K562 (cell line): ENCODE data around the gene SOST. TPM values are rescaled to one million over a fixed set of nuclear protein-coding genes. Genes with fewer than 3 reads are reported as not detected.
A peak's percentile ranks its signal among the peaks of the same experiment; 100 is the strongest.

Experiments used
- ATAC-seq: fragments of 200-7000 bp; cut with Tn5 transposase; 3 replicates; pipeline ENCODE4 v1.9.1; 2020; ENCODE audit warnings: moderate library complexity
- BruUV-seq: library from RNA; stranded (reverse); fragments of 400-500 nt; replicated peaks from 2 replicates; lab custom pipeline; 2021; lab: Mats Ljungman, UMichigan
- CTCF ChIA-PET: fragments of 300-600 bp; formaldehyde crosslinking; extraction: SDS; loops from one replicate; lab custom pipeline; 2021; ENCODE audit warnings: low intra/inter-chr PET ratio; lab: Yijun Ruan, JAX
- POLR2A ChIA-PET: fragments of 300-600, 350-650 bp; sonication (Branson Sonifier 250); formaldehyde crosslinking; extraction: SDS; loops from one replicate; lab custom pipeline; 2021; ENCODE audit warnings: antibody characterized with exemption, inconsistent platforms; lab: Yijun Ruan, JAX
- DNase-seq, 4 experiments: peaks; one replicate each; pipeline versions ENCODE4 v3.0.0 to v3.0.0-alpha.2; 2011 to 2018; ENCODE audit warnings: low spot score in 3 of 4, mixed read lengths in 3 of 4; ENCODE audit errors: extremely low read depth in 1 of 4
- FAIRE-seq: peaks from 2 replicates; lab custom pipeline; 2011; peaks lifted over from hg19 to GRCh38; lab: Jason Lieb, UNC
- H2AFZ ChIP-seq: 2 replicates; pipeline ENCODE4 v1.6.0; 2011; ENCODE audit warnings: low read depth, low read length, control low read depth, inconsistent platforms
- H3K27ac ChIP-seq: fragments of 200-600 bp; 3 replicates; pipeline ENCODE4 v1.8.0; 2011; ENCODE audit warnings: low read depth, mild to moderate bottlenecking, control low read depth, inconsistent platforms, low read length, moderate library complexity, mixed read lengths; ENCODE audit errors: extremely low read depth
- H3K27me3 ChIP-seq, 2 experiments: fragments of 300-600 bp in 1 of 2; 2 replicates in 1 of 2; 3 replicates in 1 of 2; pipeline versions ENCODE4 v1.6.0 to v1.8.0; 2011; ENCODE audit warnings: inconsistent platforms in 2 of 2, low read length in 2 of 2, mild to moderate bottlenecking in 1 of 2, mixed read lengths in 1 of 2, moderate library complexity in 1 of 2; ENCODE audit not compliant: control insufficient read depth in 2 of 2, insufficient read depth in 2 of 2
- H3K36me3 ChIP-seq: fragments of 300-600 bp; 3 replicates; pipeline ENCODE4 v1.8.0; 2011; ENCODE audit warnings: mild to moderate bottlenecking, low read length, inconsistent platforms; ENCODE audit not compliant: control insufficient read depth, insufficient read depth
- H3K4me1 ChIP-seq, 2 experiments: fragments of 200-600 bp in 1 of 2; replicated peaks in 1 of 2; 2 replicates in 1 of 2; 3 replicates in 1 of 2; pipeline versions ENCODE4 v1.5.1 to v1.8.0; 2011; ENCODE audit warnings: inconsistent platforms in 2 of 2, low read length in 2 of 2, mild to moderate bottlenecking in 1 of 2, mixed read lengths in 1 of 2, moderate library complexity in 1 of 2; ENCODE audit not compliant: control insufficient read depth in 2 of 2, insufficient read depth in 2 of 2
- H3K4me2 ChIP-seq: 2 replicates; pipeline ENCODE4 v1.6.1; 2011; ENCODE audit warnings: low read length, control low read depth, inconsistent platforms, mixed read lengths; ENCODE audit not compliant: insufficient read depth
- H3K4me3 ChIP-seq: fragments of 200-600 bp; sonication (generic), shearing (Covaris generic); 2 replicates; pipeline ENCODE4 v1.5.1; 2016; ENCODE audit warnings: control low read depth, inconsistent platforms
- H3K79me2 ChIP-seq: fragments of 200-600 bp; 3 replicates; pipeline ENCODE4 v1.8.0; 2011; ENCODE audit warnings: low read length, inconsistent platforms; ENCODE audit not compliant: control insufficient read depth, insufficient read depth
- H3K9ac ChIP-seq, 2 experiments: 2 replicates each; pipeline versions ENCODE4 v1.6.0 to v1.6.1; 2011; ENCODE audit warnings: low read depth in 2 of 2, low read length in 2 of 2, control low read depth in 1 of 2, inconsistent platforms in 1 of 2, mild to moderate bottlenecking in 1 of 2, mixed read lengths in 1 of 2; ENCODE audit not compliant: insufficient read depth in 1 of 2
- H3K9me1 ChIP-seq: one replicate; pipeline ENCODE4 v1.6.0; 2011; ENCODE audit warnings: inconsistent platforms, mild to moderate bottlenecking, low read length, moderate library complexity; ENCODE audit not compliant: control insufficient read depth, insufficient read depth
- H3K9me3 ChIP-seq: replicated peaks from 2 replicates; pipeline ENCODE4 v1.5.1; 2011; ENCODE audit warnings: low read depth, low read length, inconsistent platforms; ENCODE audit not compliant: control insufficient read depth, insufficient read depth
- H4K20me1 ChIP-seq: replicated peaks from 2 replicates; pipeline ENCODE4 v1.6.1; 2011; ENCODE audit warnings: low read length, inconsistent platforms, mixed read lengths; ENCODE audit not compliant: control insufficient read depth, insufficient read depth
- BHLHE40 ChIP-seq: IDR thresholded peaks from 2 replicates; pipeline ENCODE4 v1.6.1; 2011; ENCODE audit warnings: low read length, improper control_type of control experiment
- CEBPZ ChIP-seq: fragments of 150-350 bp; IDR thresholded peaks from 2 replicates; pipeline ENCODE4 v1.6.1; 2014; ENCODE audit warnings: low read depth, mild to moderate bottlenecking, low read length, borderline replicate concordance
- EHMT2 ChIP-seq: fragments of 450-650 bp; IDR thresholded peaks from 2 replicates; pipeline ENCODE4 v1.6.1; 2018; ENCODE audit warnings: antibody characterized with exemption
- ESRRB ChIP-seq: fragments of 250-450 bp; sonication (Bioruptor Pico); IDR thresholded peaks from 2 replicates; pipeline ENCODE4 v1.5.0; 2020; ENCODE audit warnings: mild to moderate bottlenecking, moderate library complexity, borderline replicate concordance
- HMGN3 ChIP-seq: IDR thresholded peaks from 2 replicates; pipeline ENCODE4 v1.6.1; 2011; ENCODE audit warnings: borderline replicate concordance, low read depth, mild to moderate bottlenecking, mixed read lengths, low read length; ENCODE audit not compliant: insufficient read length; ENCODE audit errors: extremely low read depth
- JUNB ChIP-seq: fragments of 450-650 bp; formaldehyde crosslinking; conservative IDR thresholded peaks from 2 replicates; pipeline ENCODE4 v1.4.0; 2020; ENCODE audit warnings: mild to moderate bottlenecking
- MCM3 ChIP-seq: fragments of 450-650 bp; IDR thresholded peaks from 2 replicates; pipeline ENCODE4 v1.6.1; 2016
- NBN ChIP-seq: fragments of 450-650 bp; IDR thresholded peaks from 2 replicates; pipeline ENCODE4 v1.6.1; 2016; ENCODE audit warnings: low read depth, mild to moderate bottlenecking
- NCOA2 ChIP-seq, 2 experiments: fragments of 450-650 bp; IDR thresholded peaks; 2 replicates each; pipeline ENCODE4 v1.6.1; 2018; ENCODE audit warnings: mild to moderate bottlenecking in 2 of 2, moderate library complexity in 1 of 2; ENCODE audit not compliant: partially characterized antibody in 2 of 2
- NELFE ChIP-seq: IDR thresholded peaks from 2 replicates; pipeline ENCODE4 v1.6.1; 2011; ENCODE audit warnings: mild to moderate bottlenecking; ENCODE audit not compliant: insufficient read depth, insufficient read length
- PCBP1 ChIP-seq: fragments of 200-400 bp; formaldehyde crosslinking; IDR thresholded peaks from 2 replicates; pipeline ENCODE4 v1.6.1; 2018; ENCODE audit warnings: mild to moderate bottlenecking, low read depth, low read length; ENCODE audit not compliant: poor library complexity, severe bottlenecking
- RB1 ChIP-seq: fragments of 450-650 bp; IDR thresholded peaks from 2 replicates; pipeline ENCODE4 v1.6.1; 2017; ENCODE audit warnings: low read depth, mild to moderate bottlenecking
- RBFOX2 ChIP-seq: fragments of 200-400 bp; formaldehyde crosslinking; IDR thresholded peaks from 2 replicates; pipeline ENCODE4 v1.6.1; 2017; ENCODE audit warnings: low read depth, mild to moderate bottlenecking, low read length, moderate library complexity
- SMAD4 ChIP-seq: fragments of 250-450 bp; sonication (Bioruptor Pico); conservative IDR thresholded peaks from 2 replicates; pipeline ENCODE4 v1.8.0; 2021; ENCODE audit warnings: inconsistent platforms, mild to moderate bottlenecking, moderate library complexity
- SRSF7 ChIP-seq: fragments of 200-400 bp; formaldehyde crosslinking; optimal IDR thresholded peaks from 2 replicates; pipeline ENCODE3; 2017; ENCODE audit warnings: mild to moderate bottlenecking, low read depth, low read length
- TCF7 ChIP-seq: sonication (generic); IDR thresholded peaks from 2 replicates; pipeline ENCODE4 v1.6.1; 2016; ENCODE audit warnings: antibody characterized with exemption, borderline replicate concordance
- XRCC4 ChIP-seq: IDR thresholded peaks from one replicate; pipeline ENCODE4 v1.6.1; 2011; ENCODE audit not compliant: insufficient read depth, insufficient read length; ENCODE audit errors: extremely low read depth
- ZNF121 ChIP-seq: sonication (generic); formaldehyde crosslinking; conservative IDR thresholded peaks from 2 replicates; pipeline ENCODE4 v1.8.0; 2022; ENCODE audit warnings: missing genetic modification reagents
- ZNF175 ChIP-seq: fragments of 200-800 bp; sonication (Bioruptor generic); IDR thresholded peaks from 2 replicates; pipeline ENCODE4 v1.6.1; 2016; ENCODE audit warnings: low read depth, mild to moderate bottlenecking, missing genetic modification characterization, missing compliant biosample characterization
- ZNF23 ChIP-seq: fragments of 250-450 bp; sonication (Bioruptor Pico); IDR thresholded peaks from 2 replicates; pipeline ENCODE4 v1.4.0; 2020; ENCODE audit warnings: mild to moderate bottlenecking
- ZNF551 ChIP-seq: fragments of 250-450 bp; sonication (Bioruptor Pico); IDR thresholded peaks from 2 replicates; pipeline ENCODE4 v1.5.0; 2021; ENCODE audit warnings: mild to moderate bottlenecking, moderate library complexity
- ZNF75A ChIP-seq: fragments of 450-650 bp; formaldehyde crosslinking; IDR thresholded peaks from 2 replicates; pipeline ENCODE4 v1.4.0; 2020; ENCODE audit warnings: mild to moderate bottlenecking
- WGBS: fragments of 100-300 bp; shearing (Covaris generic); methylation state at CpG from one replicate; pipeline ENCODE4 v1.1.6; 2016; ENCODE audit warnings: low coverage, mixed read lengths; ENCODE audit not compliant: insufficient coverage; ENCODE audit errors: missing lambda C conversion rate; 5-methylcytosine and 5-hydroxymethylcytosine counted together
- in situ Hi-C: fragments of 300-500 bp; cut with MboI; formaldehyde crosslinking; loops from 4 replicates; pipeline ENCODE4 v1.15.0; 2018; ENCODE audit warnings: inconsistent platforms, mixed read lengths
- intact Hi-C: fragments of 100-400 bp; cut with micrococcal nuclease; formaldehyde crosslinking; loops from 2 replicates; pipeline ENCODE4 v1.14.2; 2022
- polyA plus RNA-seq, 8 experiments: library from polyadenylated mRNA; depleted of rRNA in 4 of 8; stranded (reverse) in 5 of 8; unstranded in 3 of 8; fragments of >200 nt; fragmentation: Nextera tagmentation in 2 of 8; fragmentation: Illumina TruSeq in 1 of 8; extraction: Ambion mirVana in 2 of 8; extraction: Trizol in 1 of 8; gene quantifications; 2 replicates each; pipeline versions ENCODE4 v1.2.1 to v1.2.3, GENCODE V29; 2011 to 2014; ENCODE audit warnings: inconsistent platforms in 1 of 8, missing spikeins in 1 of 8
- total RNA-seq, 7 experiments: library from RNA; depleted of rRNA in 6 of 7; stranded (reverse); fragments of >200 nt in 6 of 7; fragmentation: Illumina TruSeq in 2 of 7; extraction: Trizol in 2 of 7; gene quantifications; 2 replicates each; pipeline versions ENCODE4 v1.2.1 to v1.2.3, GENCODE V29; 2011 to 2021; ENCODE audit warnings: low replicate concordance in 1 of 7

SOST gene
- total and polyA plus RNA-seq, 9 of the 15 experiments (the other 6 are each of a cell fraction or from before 2014, with no cell fraction given) = not detected

- H3K9ac ChIP-seq = peak overlapping the region in 1 of 2 experiments; percentile 85; a peak in 3 of 4 replicates
- peaks cover 6 to 13% of the 10 kb centered on the region in 2 experiments; a peak in 4 of 5 replicates for H3K27me3 ChIP-seq
- FAIRE-seq = no peak
- peak overlapping the region; percentile 23; the same call in 1 of the 3 replicates for H3K27ac ChIP-seq
- peak; percentile 52 to 65 (median 60) for DNase-seq
- no peaks in the 10 kb centered on the region for H3K36me3 ChIP-seq
- in situ Hi-C loops (no loop called here), intact Hi-C loops (no loop called here)
- POLR2A ChIA-PET = no interaction called here
- CTCF ChIA-PET = no interaction called here
- ATAC-seq = peak; percentile 89
- H3K9me3 ChIP-seq = no peaks in the 10 kb centered on the region
- H3K4me3 ChIP-seq = peak overlapping the region; percentile 29
- H3K9me1 ChIP-seq = no peaks in the 10 kb centered on the region
- peak overlapping the region; percentile 39 for H3K4me2 ChIP-seq
- H3K4me1 ChIP-seq = peaks cover 7 to 14% of the 10 kb centered on the region in 2 experiments
- BruUV-seq = no TSS peak
- H4K20me1 ChIP-seq = no peaks in the 10 kb centered on the region
- no peaks in the 10 kb centered on the region for H3K79me2 ChIP-seq
- H2AFZ ChIP-seq = peak overlapping the region; percentile 84
- 51% methylated on average over 32 of the region's 64 CpGs for WGBS
- TF ChIP-seq EHMT2 (no peak), JUNB (CRISPR knock-in tag) (no peak), ZNF121 (CRISPR knock-in tag) (no peak), HMGN3 (peak; percentile 34), NCOA2 (IDR thresholded peaks at IDR 0.05; ENCODE audit: partially characterized antibody in 2 of 2) (no peak), SMAD4 (CRISPR knock-in tag) (no peak), RB1 (0 out of 2 replicates have a peak, but pooled peaks have one; percentile 15), BHLHE40 (no peak), XRCC4 (no peak), ZNF23 (CRISPR knock-in tag) (no peak), SRSF7 (no peak), ESRRB (CRISPR knock-in tag) (no peak), TCF7 (no peak), MCM3 (no peak), NELFE (no peak), ZNF75A (CRISPR knock-in tag) (no peak), ZNF551 (no peak), NBN (no peak), CEBPZ (no peak), RBFOX2 (peak; percentile 74), ZNF175 (CRISPR knock-in tag) (no peak), PCBP1 (no peak)
Measured at GRCh38 chr17:43720311-43721060, 38.1 kb downstream of the SOST start.
